Measurements from ENCODE around the gene ZDHHC21.
"Not testable (repeated sequence)": the region's sequence is repeated elsewhere in the genome, so short reads cannot be mapped to it uniquely, and the experiment has no call there.

The ZDHHC21 gene

DNA sequence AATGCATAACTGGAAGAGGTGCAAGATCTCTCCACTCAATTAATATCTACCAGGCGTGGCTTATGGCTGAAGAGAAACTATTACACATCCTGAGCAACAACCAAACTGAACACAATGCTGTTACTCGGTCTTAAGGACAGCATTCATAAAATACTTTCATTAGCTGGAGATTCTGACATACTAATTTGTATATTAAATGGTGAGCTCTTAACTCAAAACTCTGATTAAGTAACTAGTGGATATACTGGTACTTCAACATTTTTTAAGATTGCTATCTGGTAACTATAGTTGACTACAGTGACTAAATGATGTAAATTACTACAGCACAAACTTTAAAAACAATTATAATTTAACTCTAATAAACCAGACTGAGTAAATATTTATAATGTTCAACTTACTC lies 15.8 kb downstream of the ZDHHC21 start:
- no peak for DNase-seq (ENCODE audit: extremely low spot score)
- TF ChIP-seq TARDBP (IDR thresholded peaks at IDR 0.05) (no peak), FOXA1 (IDR thresholded peaks at IDR 0.05) (no peak), HDGF (IDR thresholded peaks at IDR 0.05; ENCODE audit: borderline replicate concordance) (no peak), SUZ12 (IDR thresholded peaks at IDR 0.05) (no peak), FOXK2 (IDR thresholded peaks at IDR 0.05) (no peak), ELF4 (IDR thresholded peaks at IDR 0.05) (no peak), LEF1 (IDR thresholded peaks at IDR 0.05; ENCODE audit: borderline replicate concordance) (no peak)
- TF ChIP-seq, protein P1, sequence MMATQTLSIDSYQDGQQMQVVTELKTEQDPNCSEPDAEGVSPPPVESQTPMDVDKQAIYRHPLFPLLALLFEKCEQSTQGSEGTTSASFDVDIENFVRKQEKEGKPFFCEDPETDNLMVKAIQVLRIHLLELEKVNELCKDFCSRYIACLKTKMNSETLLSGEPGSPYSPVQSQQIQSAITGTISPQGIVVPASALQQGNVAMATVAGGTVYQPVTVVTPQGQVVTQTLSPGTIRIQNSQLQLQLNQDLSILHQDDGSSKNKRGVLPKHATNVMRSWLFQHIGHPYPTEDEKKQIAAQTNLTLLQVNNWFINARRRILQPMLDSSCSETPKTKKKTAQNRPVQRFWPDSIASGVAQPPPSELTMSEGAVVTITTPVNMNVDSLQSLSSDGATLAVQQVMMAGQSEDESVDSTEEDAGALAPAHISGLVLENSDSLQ (IDR thresholded peaks at IDR 0.05) = no peak
- ChIA-PET CTCF (no interaction called here), POLR2A (no interaction called here)

DNA sequence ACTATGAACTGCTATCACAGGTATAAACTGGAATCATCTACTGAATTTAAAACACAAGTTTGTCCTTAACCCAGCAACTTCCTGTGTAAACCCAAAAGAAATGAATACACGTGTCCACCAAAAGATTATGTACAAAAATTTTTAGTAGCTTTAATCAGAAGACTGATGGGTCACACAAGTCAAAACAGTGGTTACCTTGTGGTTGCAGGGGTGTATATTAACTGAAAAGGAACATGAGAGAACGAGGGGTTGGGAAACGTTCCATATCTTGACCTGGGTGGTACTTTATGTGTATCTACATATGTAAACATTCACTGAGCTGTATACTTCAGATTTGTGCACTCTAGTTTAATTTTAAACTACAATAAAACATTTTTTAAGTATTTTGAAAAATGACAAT lies 18.6 kb downstream of the ZDHHC21 start:
- POLR2A ChIA-PET = no interaction called here
- CTCF ChIA-PET = no interaction called here
- TF ChIP-seq FOXA1 (IDR thresholded peaks at IDR 0.05) = no peak
- no peak for TF ChIP-seq TARDBP (IDR thresholded peaks at IDR 0.05)
- TF ChIP-seq NFRKB (IDR thresholded peaks at IDR 0.05) = no peak
- TF ChIP-seq BHLHE40 (IDR thresholded peaks at IDR 0.05; ENCODE audit: borderline replicate concordance) = no peak
- TF ChIP-seq CTBP1 (IDR thresholded peaks at IDR 0.05; ENCODE audit: borderline replicate concordance) = no peak
- TF ChIP-seq SUZ12 (IDR thresholded peaks at IDR 0.05) = no peak
- no peak for TF ChIP-seq ELF4 (IDR thresholded peaks at IDR 0.05)
- TF ChIP-seq SP1 (IDR thresholded peaks at IDR 0.05) = no peak
- TF ChIP-seq HDGF (IDR thresholded peaks at IDR 0.05; ENCODE audit: borderline replicate concordance) = no peak
- TF ChIP-seq L3MBTL2 (conservative IDR thresholded peaks at IDR 0.05) = no peak
- DNase-seq (ENCODE audit: extremely low spot score) = no peak

DNA sequence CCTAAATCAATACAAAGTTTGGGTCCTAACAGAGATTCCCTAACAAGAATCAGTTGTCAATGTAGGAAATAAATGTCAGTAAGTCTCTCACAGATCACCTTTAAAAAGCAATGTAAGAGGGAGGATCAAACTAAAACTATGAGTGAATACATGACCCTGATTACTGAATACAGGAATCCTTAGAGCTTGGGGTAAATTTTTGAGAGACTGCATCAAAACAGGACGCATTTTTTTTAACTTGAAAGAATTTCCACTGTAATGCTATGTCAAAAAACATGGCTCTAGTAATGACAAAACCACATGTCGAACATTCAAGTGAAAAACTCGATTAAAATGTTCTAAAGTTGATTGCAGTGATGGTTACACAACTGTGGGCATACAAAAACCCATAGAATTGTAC lies 21.9 kb downstream of the ZDHHC21 start:
- ChIA-PET CTCF (no interaction called here), POLR2A (no interaction called here)
- no peak for DNase-seq (ENCODE audit: extremely low spot score)
- TF ChIP-seq FOXA1 (IDR thresholded peaks at IDR 0.05) = no peak
- no peak for TF ChIP-seq SP1 (IDR thresholded peaks at IDR 0.05)
- TF ChIP-seq SUZ12 (IDR thresholded peaks at IDR 0.05) = no peak
- no peak for TF ChIP-seq FOXM1 (IDR thresholded peaks at IDR 0.05; ENCODE audit: borderline replicate concordance)
- TF ChIP-seq NFRKB (IDR thresholded peaks at IDR 0.05) = no peak
- no peak for TF ChIP-seq CTBP1 (IDR thresholded peaks at IDR 0.05; ENCODE audit: borderline replicate concordance)
- TF ChIP-seq HDGF (IDR thresholded peaks at IDR 0.05; ENCODE audit: borderline replicate concordance) = no peak
- TF ChIP-seq TARDBP (IDR thresholded peaks at IDR 0.05) = no peak
- TF ChIP-seq, protein P1 (IDR thresholded peaks at IDR 0.05) = no peak
- no peak for TF ChIP-seq ELF4 (IDR thresholded peaks at IDR 0.05)
- no peak for TF ChIP-seq LEF1 (IDR thresholded peaks at IDR 0.05; ENCODE audit: borderline replicate concordance)
- no peak for TF ChIP-seq L3MBTL2 (conservative IDR thresholded peaks at IDR 0.05)
- no peak for TF ChIP-seq ARNT (IDR thresholded peaks at IDR 0.05)
- no peak for TF ChIP-seq FOXK2 (IDR thresholded peaks at IDR 0.05)
- TF ChIP-seq ZNF384 (IDR thresholded peaks at IDR 0.05) = no peak
- no peak for TF ChIP-seq BHLHE40 (IDR thresholded peaks at IDR 0.05; ENCODE audit: borderline replicate concordance)

DNA sequence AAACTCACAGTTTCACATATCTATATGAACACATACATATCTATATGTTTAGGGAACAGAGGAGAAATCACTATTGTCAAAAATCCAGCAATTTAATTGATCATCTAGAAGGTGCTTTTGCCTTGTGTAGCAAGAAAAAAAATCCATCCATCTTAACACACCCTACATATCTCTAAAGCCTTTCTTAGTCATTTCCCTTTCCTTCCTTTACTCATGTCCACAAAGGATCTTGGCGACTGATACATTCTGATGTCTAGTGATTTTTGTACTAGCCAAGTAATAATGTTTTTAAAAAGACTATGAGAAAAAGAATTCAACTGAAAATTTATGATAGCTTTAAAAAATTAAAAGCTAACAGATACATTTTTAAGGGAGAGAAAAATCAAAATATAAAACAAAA lies 22.5 kb downstream of the ZDHHC21 start:
- TF ChIP-seq SUZ12 (IDR thresholded peaks at IDR 0.05) (no peak), ELF4 (IDR thresholded peaks at IDR 0.05) (no peak), L3MBTL2 (conservative IDR thresholded peaks at IDR 0.05) (no peak)
- ChIA-PET CTCF (no interaction called here), POLR2A (no interaction called here)
- no peak for DNase-seq (ENCODE audit: extremely low spot score)

DNA sequence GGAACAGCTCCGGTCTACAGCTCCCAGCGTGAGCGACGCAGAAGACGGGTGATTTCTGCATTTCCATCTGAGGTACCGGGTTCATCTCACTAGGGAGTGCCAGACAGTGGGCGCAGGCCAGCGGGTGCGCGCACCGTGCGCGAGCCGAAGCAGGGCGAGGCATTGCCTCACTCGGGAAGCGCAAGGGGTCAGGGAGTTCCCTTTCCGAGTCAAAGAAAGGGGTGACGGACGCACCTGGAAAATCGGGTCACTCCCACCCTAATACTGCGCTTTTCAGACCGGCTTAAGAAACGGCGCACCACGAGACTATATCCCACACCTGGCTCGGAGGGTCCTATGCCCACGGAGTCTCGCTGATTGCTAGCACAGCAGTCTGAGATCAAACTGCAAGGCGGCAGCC lies 29.2 kb downstream of the ZDHHC21 start:
- POLR2A ChIA-PET; DNase-seq (ENCODE audit: extremely low spot score): not testable (repeated sequence)

DNA sequence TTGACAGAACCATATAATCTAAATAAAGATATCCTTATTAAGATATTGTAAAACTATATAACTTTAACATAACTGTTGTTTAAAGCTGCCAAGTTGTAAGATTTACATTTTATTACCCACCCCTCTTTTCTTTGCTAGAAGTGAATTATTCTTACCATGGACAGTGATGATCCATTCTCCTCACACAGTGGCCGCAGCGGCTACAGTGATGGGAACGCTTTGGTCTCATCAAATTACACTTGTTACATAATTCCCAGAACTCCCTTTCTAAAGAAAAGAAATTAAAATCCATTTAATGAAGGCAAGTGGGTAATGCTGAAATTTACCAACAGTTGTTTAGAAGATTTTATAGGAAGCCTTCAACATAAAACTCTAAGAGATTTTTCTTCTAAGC lies 31.2 kb downstream of the ZDHHC21 start:
- CTCF ChIA-PET = interaction anchor here (0.9 to 1.4 kb wide), 4 partner anchors 10 to 107 kb away, joined by 3 to 5 read pairs (median 4); partner anchors contain the start of gene CER1
- TF ChIP-seq ARNT (IDR thresholded peaks at IDR 0.05) (no peak), SP1 (IDR thresholded peaks at IDR 0.05) (no peak), BHLHE40 (IDR thresholded peaks at IDR 0.05; ENCODE audit: borderline replicate concordance) (no peak), L3MBTL2 (conservative IDR thresholded peaks at IDR 0.05) (no peak), FOXM1 (IDR thresholded peaks at IDR 0.05; ENCODE audit: borderline replicate concordance) (no peak), LEF1 (IDR thresholded peaks at IDR 0.05; ENCODE audit: borderline replicate concordance) (no peak), NFRKB (IDR thresholded peaks at IDR 0.05) (no peak), ELF4 (IDR thresholded peaks at IDR 0.05) (no peak), FOXK2 (IDR thresholded peaks at IDR 0.05) (no peak), TARDBP (IDR thresholded peaks at IDR 0.05) (no peak), CTBP1 (IDR thresholded peaks at IDR 0.05; ENCODE audit: borderline replicate concordance) (no peak), ZNF384 (IDR thresholded peaks at IDR 0.05) (no peak)
- TF ChIP-seq, protein P1 (IDR thresholded peaks at IDR 0.05) = no peak
- POLR2A ChIA-PET = no interaction called here

More for the DNA sequence above, 29.2 kb downstream of the ZDHHC21 start:
- CTCF ChIA-PET = not testable (repeated sequence)

DNA sequence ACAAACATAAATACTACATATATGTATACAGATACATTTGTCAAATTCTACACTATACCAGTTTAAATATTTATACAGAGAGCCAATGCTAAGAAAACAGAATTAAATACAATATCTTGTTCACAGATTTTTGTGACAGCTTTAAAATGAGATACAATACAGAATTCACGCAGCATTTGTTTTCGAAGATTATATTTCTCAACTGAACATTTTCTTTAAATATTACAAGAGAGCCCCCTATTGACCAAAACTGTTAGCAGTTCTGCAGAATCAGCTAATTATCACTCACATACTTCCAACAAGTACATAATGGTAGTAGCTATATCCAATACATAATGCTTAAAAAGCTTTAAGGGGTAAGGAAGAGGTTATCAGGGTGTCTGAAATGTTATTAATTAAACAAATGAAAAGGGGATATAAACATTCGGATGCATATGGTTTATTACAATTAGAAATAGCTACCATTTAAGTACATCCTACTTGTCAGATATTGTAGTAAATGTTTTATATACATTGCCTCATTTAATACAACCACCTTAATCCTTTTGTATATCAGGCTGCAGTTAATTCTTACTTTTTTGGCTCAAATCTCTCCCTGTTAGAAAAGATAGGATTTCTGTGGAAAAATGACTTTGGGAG lies 31.7 kb downstream of the ZDHHC21 start:
- POLR2A ChIA-PET = no interaction called here
- CTCF ChIA-PET = interaction anchor here (0.9 to 1.4 kb wide), 4 partner anchors 9 to 108 kb away, joined by 3 to 5 read pairs (median 4); partner anchors contain the start of gene CER1
- TF ChIP-seq FOXA1 (IDR thresholded peaks at IDR 0.05) = no peak
- no peak for TF ChIP-seq L3MBTL2 (conservative IDR thresholded peaks at IDR 0.05)
- no peak for TF ChIP-seq FOXM1 (IDR thresholded peaks at IDR 0.05; ENCODE audit: borderline replicate concordance)
- TF ChIP-seq SUZ12 (IDR thresholded peaks at IDR 0.05) = no peak
- TF ChIP-seq HDGF (IDR thresholded peaks at IDR 0.05; ENCODE audit: borderline replicate concordance) = no peak
- no peak for TF ChIP-seq LEF1 (IDR thresholded peaks at IDR 0.05; ENCODE audit: borderline replicate concordance)
- no peak for TF ChIP-seq FOXK2 (IDR thresholded peaks at IDR 0.05)
- TF ChIP-seq ARNT (IDR thresholded peaks at IDR 0.05) = no peak
- no peak for TF ChIP-seq NFRKB (IDR thresholded peaks at IDR 0.05)
- no peak for TF ChIP-seq BHLHE40 (IDR thresholded peaks at IDR 0.05; ENCODE audit: borderline replicate concordance)
- TF ChIP-seq CTBP1 (IDR thresholded peaks at IDR 0.05; ENCODE audit: borderline replicate concordance) = no peak
- TF ChIP-seq, protein P1 (IDR thresholded peaks at IDR 0.05) = no peak
- no peak for TF ChIP-seq ZNF384 (IDR thresholded peaks at IDR 0.05)
- TF ChIP-seq ELF4 (IDR thresholded peaks at IDR 0.05) = no peak
- no peak for TF ChIP-seq SP1 (IDR thresholded peaks at IDR 0.05)
- no peak for TF ChIP-seq TARDBP (IDR thresholded peaks at IDR 0.05)
- DNase-seq (ENCODE audit: extremely low spot score) = peak; percentile 6

More for the DNA sequence above, 31.2 kb downstream of the ZDHHC21 start:
- no peak for DNase-seq (ENCODE audit: extremely low spot score)
